Activated CD4-positive, alpha-beta T cell treated with anti-CD3 and anti-CD28 coated beads, Interleukin-2, amount 50 U/mL, for 4 hours (primary cell): ENCODE results near the gene HLA-DRB1.
"Not testable (repeated sequence)": the region's sequence is repeated elsewhere in the genome, so short reads cannot be mapped to it uniquely, and the experiment has no call there.

Experiments used
- DNase-seq, 2 experiments: peaks; one replicate each; pipeline ENCODE4 v3.0.0-alpha.2; 2020

HLA-DRB1 gene

DNA sequence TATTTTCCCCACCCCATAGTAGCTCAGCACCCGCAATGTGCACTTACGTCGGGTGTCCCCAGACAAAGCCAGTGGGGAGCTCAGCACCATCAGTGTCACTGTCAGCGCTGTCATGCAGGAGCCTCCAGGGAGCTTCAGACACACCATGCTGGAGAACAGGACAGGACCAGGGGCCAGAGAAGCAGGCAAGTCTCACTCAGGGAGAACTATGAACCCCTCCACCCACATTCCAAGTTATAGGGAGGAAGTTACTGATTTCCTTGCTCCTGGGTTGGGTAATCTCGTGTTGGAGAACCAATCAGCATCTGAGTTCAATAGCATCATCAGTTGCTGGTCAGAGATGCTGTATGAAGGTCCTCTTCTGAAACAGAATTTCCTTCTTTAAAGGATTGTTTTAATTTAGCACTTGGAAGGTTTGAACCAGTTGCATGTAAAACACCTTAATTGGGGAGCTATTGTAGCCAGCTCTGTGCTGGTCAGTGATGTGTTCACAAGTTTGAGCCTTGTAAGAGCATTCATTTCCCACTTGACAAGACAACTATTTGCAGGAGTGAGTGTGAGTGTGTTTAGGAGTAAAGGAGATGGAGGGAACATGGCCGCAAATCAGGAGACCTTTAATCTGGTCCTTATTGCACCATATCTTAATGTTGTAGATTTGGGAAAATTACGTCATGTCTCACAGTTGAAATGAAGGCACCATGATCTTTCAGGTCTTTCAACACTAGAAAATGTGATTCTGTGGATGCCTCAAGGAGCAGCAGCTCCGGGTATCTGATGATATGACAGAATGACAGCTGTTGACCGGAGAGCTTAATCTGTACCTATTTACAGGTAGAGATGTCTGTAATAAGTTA, at the start of gene HLA-DRB1:
TSS of gene HLA-DRB1 (minus strand) at position 253 of the 854 bp plus-strand sequence. CDS start at position 147, 106 bp downstream.
- DNase-seq = peak in 1 of 2 experiments; percentile 1

DNA sequence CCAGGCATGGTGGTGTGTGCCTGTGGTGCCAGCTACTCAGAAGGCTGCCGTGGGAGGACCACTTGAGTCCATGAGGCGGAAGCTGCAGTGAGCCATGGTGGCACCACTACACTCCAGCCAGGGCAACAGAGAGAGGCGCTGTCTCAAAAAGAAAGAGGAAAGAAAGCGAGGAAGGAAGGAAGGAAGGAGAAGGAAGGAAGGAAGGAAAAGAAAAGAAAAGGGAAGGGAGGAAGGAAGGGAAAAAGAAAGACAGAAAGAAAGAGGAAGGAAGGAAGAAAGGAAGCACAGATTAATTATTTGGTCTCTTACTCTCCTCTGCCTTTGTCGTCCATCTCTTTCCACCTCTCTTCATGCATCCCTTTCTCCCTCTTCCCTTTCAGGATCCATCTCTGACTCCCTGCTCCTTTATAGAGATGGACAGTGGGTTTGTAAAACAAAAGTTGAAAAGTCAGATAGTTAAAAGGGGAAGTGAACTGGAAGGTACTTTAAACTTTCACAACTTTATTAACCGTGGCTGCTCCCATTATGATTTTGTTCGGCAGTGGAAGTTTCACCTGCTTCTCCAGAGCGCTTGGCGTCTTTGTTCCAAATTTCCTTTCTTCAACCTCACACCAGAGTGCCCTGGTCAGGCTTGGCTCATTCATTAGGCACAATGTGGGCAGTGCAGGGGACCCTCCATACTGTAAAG, 49.0 kb upstream of the HLA-DRB1 start:
- no peak for DNase-seq

DNA sequence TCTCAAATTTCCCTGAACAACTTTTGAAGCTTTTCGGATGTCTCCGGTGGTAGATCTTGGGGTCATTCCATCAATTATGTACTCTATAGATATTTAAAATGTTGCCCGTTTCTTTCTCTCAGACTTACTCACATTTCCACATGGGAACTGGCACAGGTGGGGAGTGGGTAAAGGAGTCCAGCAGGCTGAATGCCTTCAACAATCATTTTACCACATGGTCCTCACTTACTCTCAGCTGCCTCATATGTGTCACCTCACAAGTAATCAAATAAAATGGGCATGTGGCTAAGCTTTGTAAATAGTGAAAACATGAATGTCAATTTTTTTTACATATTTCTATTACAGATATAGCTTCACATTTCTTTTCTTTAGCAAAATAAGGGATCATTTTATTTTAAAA, 48.2 kb upstream of the HLA-DRB1 start:
- DNase-seq = no peak

DNA sequence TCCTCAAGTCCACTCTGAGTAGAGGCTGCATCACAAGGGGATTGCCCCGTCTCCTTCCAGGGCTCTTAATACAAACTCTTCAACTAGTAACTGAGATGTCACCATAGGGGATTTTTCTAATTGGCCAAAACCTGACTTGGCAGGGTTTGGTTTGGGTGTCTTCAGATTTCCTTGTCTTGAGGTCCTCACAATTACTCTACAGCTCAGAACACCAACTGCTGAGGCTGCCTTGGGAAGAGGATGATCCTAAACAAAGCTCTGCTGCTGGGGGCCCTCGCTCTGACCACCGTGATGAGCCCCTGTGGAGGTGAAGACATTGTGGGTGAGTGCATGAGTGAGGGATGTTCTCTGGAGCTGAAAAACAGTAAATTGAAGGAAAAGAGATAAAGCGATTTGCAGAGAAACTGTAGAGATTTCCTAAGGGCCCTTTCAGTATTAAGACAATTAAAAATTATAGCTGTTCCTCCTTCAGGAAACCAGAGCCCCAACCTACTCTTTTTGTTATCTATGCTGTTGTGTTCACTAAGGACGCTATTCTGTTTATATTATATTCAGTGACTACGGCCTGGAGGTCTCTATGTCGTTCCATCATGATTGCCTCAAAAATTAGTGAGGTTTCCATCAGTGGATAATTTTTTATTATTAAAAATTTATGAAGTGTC, 47.7 kb upstream of the HLA-DRB1 start, which contains the start of gene HLA-DQA1:
TSS of gene HLA-DQA1 (plus strand) at position 188 of the 662 bp plus-strand sequence. CDS start at position 241, 53 bp downstream.
- DNase-seq = no peak

DNA sequence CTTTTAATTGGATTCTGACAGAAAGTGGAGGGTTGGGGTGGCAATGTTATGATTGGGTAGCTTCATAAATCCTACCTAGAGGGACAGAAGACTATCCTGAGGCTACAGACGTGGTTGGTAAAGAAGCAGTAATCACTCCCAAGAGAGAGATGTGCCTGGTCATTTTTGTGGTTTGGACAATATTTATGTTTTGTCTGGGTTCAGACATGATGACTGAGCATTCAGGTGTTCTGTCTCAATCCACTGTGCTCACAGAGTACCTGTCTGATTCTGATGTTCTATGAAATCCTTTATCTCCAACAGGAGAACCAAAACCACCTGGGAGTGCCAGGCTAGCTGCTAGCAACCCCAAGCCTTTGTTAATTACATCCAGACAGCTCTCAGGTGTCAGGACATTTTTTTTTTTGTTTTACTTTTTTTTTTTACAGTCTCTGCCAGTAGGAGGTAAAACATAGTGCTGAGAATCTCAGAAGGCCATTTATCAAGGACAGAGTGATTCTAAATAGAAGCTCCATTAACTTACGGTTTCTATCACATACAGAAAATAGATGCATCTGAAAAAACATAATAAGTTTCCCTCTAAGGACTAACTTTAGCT, 46.0 kb upstream of the HLA-DRB1 start:
- no peak for DNase-seq

DNA sequence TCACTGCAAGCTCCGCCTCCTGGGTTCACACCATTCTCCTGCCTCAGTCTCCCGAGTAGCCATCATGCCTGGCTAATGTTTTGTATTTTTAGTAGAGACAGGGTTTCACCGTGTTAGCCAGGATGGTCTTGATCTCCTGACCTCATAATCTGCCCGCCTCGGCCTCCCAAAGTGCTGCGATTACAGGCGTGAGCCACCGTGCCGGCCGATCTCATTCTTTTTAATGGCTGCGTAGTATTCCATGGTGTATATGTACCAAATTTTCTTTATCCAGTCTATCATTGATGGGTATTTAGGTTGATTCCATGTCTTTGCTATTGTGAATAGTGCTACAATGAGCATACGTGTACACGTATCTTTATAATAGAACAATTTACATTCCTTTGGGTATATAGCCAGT, 40.1 kb upstream of the HLA-DRB1 start:
- DNase-seq = not testable (repeated sequence)

GRCh38 chr6:32627831-32628230, 38.2 kb upstream of the HLA-DRB1 start:
- DNase-seq = peak; percentile 26 to 33

DNA sequence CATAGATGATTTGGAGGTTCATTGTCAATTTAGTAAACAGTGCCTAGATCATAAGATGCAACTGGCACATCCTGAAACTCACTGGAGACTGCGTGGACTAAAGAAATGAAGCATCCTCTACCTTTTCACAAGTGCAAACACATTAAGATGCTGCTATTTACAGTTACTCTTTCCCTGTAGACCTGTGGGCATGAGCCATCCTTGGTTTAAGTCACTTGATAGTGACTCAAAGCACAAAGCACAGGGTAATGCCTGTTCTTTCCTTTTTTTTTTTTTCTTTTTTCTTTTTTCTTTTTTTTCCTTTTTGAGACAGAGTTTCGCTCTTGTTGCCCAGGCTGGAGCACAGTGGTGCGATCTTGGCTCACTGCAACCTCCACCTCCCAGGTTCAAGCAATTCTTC, 37.6 kb upstream of the HLA-DRB1 start:
- DNase-seq = no peak

GRCh38 chr6:32625137-32625536, 35.5 kb upstream of the HLA-DRB1 start:
- no peak for DNase-seq

- no peak for DNase-seq
Measured at GRCh38 chr6:32624565-32624964, 34.9 kb upstream of the HLA-DRB1 start.

GRCh38 chr6:32623693-32624092, 34.0 kb upstream of the HLA-DRB1 start:
- DNase-seq = no peak

- DNase-seq = peak; percentile 36
Measured at GRCh38 chr6:32622545-32623401, 33.1 kb upstream of the HLA-DRB1 start.

DNA sequence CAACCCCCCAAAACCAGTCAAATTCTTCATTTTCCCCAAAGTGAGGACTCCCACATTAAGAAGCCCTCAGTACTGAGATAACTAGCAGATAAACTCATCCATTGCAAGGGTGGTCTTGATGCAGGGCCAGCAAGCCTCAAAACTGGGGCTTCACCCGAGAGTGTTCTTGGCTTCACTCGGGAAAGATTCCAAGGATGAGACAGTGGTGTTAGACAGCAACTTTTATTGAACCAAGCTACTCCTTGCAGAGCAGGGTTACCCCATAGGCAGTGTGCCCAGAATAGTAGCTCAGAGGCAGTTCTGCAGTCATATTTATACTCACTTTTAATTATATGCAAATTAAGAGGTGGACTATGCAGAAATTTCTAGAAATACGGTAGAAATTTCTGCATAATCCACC, 31.7 kb upstream of the HLA-DRB1 start:
- DNase-seq = no peak

- DNase-seq = no peak
Measured at GRCh38 chr6:32617751-32618150, 28.1 kb upstream of the HLA-DRB1 start.

DNA sequence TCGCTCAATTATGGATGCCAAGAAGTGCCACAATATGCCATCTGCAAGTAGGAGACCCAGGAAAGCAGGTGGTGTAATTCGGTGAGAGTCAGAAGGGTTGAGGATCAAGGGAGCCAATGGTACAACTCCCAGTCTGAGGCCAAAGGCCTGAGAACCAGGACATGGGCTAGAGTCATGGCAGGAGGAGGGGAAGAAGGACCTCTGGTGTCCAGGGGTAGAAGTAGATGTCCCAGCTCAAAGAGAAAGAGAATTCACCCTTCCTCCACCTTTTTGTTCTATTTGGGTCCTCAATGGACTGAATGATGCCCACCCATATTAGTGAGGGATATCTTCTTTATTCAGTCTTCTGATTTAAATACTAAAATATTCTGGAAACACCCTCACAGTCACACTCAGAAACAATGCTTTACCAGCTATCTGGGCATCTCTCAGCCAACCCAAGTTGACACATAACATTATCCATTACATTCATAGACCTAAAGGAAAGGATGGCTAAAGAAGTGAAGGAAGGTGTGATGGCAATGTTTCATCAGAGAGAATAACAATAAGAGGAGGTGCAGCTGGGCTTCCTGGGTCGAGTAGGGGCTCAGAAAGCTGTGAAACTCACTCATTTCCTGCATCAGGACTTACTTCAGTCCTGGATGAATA, 26.4 kb upstream of the HLA-DRB1 start:
- no peak for DNase-seq

DNA sequence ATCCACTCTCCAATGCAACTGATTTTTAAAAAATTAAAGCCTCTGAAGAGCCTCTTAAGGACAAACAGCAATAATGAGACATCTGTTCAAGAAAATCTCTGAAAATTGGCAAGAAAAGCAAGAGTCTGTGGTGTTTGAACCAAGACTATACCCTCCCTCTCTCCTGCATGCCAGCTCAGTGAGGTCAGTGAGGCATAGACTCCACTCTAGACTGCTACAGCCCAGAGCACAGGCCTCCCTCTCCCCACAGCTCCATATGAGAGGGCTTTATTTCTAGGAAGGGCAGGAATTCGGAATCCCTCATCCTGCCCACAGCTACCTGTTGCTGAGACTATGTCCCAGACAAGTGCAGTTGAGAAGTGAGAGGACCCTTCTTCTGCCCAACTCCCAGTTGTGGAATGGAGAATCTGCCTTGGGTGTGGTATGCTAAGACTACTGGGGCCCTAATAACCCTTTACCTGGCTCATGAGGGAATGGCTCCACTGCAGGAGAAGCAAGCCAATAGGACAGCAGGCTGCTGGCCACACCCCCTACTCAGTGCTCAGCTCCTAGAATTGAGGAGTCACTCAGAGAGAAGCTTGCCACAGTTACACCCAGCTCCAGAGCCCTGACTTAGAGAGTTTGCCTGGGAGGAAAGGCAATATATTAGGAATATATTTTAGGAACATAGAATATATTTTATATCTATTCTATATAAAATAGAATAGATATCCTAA, 24.9 kb upstream of the HLA-DRB1 start:
- DNase-seq = no peak

GRCh38 chr6:32613475-32613874, 23.8 kb upstream of the HLA-DRB1 start:
- no peak for DNase-seq

- DNase-seq = no peak
Measured at GRCh38 chr6:32610682-32611296, 21.1 kb upstream of the HLA-DRB1 start.

DNA sequence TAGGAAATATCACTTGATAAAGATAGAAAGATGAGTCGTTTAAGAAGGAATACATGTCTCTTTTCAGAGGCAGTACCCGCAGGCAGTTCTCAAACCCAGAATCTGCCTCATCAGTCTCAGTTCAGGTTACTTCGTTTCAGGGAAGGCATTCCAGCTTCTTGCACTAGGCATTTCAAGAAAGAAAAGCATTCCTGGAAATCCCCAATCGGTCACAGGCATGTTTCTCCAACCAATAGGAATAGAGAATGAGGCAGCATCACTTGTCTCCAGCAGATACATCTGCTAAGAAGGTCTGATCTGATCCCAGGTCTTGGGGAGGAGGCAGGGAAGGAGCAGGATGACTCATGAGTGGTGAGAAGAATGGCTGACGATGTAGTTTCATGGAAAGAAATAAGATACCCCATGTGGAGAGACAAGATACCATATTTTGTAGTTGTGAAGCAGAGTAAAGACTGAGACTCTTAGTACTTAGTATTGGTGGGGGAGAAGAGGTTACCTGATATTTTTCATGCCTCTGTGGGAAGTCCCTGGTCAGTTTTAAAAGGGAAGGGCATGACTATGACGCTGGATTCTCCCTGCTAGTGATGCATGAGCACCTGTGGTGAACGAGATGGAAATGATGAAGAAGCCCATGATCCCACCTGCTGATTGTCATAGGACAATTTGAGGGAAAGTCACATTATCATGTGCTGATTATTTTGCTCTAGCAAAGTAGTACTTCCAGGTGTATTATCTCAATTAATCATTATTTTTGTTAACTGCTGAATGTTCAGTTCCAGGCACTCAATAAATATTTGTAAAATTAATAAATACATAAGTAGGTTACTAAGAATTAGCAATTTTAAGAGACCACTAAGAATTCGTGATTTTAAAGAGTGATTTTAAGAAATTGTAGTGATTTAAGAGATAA, 20.3 kb upstream of the HLA-DRB1 start:
- DNase-seq = peak; percentile 12 to 22
